HG02981 (cell line): ENCODE data around the gene IMPA2.
A peak's percentile ranks its signal among the peaks of the same experiment; 100 is the strongest.

ENCODE experiments used
- ATAC-seq: cut with Tn5 transposase; IDR thresholded peaks from one replicate; pipeline ENCODE4 v1.9.1; 2021; ENCODE audit warnings: mild to moderate bottlenecking, moderate library complexity; ENCODE audit not compliant: unreplicated experiment

IMPA2 gene

DNA sequence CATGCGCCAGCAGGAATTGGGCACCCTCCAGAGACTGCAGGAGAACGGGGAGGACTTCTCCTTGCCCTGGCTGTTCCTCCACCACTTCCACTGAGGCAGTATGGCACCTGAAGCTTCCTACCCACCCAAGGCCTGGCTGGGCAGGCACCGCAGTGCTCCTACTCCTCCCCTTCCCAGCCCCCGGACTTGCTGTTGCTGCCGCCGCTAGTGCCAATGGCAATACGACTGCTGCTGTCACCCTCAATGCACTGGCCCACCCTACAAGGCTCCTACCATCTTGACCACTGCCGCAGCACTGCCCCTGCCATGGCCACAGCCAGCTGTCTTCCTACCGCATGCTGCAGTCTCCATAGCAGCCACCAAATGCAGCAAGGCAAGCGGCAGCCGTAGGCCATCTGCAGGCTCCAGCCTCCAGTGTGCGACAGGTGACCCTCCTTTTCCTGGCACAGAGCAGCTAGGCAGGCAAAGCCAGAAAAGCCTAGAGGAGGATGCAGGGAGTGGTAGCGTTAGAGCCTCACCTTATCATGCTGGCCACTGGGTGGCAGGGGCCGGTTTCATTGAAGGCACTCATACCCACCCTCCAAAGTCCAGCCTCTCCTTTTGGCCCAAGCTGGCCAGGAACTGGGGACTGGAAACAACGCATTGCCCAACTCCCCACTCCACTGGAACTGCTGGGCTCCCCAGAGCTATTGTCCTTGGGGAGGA lies 64.9 kb downstream of the IMPA2 start:
- ATAC-seq: no peak

DNA sequence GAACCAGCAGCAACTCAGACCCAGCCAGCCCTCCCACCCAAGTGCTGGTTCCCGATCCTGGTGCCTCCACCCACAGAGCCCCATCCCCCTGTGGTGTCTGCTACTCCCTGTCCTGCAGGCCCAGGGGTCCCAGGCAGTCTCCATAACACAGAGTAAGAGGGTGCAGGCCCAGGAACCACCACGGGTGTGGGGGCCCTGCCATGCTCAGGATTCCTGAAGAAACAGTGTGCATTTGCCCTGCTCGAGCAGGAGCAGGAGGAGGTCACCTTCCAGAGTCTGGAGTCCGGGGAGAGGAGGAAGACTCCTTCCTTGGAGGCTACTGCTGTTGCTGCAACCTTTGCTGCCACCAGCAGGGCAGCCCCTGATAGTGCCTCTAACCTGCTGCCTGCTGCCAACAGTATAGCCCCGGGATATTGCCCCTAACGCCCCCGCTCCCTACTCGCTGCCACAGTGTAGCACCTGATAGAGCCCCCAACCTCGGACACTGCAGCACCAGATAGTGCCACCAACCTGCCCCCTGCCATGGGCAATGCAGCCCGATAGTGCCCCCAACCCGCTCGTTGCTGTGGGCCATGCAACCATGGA lies 65.5 kb downstream of the IMPA2 start:
- ATAC-seq: no peak

DNA sequence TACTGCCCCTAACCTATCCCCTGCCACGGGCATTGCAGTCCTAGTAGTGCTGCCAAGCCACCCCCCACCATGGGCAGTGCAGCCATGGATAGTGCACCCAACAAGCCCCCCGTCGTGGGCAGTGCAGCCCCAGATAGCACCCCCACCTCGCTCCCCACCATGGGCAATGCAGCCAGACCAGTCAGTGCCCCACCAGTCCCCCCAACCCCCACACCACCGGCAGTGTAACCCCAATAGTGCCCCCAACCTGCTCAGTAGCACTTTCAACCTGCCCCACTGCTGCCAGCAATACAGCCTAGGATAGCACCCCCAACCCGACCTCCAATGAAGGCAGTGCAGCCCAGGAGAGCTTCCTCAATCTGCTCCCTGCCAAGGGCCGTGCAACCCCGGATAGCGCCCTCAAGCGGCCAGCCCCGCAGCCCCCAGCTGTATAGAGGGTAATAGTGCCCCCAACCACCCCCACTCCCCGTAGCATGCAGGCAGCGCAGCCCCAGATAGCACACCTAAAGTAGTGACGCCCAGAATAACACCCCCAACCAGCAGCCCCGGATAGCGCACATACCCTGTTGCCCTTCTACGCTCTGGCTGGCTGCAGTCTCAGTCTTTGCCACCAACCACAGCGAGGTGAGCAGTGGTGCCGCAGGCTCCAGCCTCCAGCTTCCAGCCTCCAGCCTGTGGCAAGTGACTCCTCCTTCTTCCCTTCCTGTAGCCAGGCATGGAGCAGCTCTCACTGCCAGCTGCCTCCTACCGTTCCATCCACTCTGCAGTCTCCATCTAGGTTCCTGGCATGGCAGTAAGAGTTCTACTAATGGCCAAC lies 66.9 kb downstream of the IMPA2 start:
- no peak for ATAC-seq

DNA sequence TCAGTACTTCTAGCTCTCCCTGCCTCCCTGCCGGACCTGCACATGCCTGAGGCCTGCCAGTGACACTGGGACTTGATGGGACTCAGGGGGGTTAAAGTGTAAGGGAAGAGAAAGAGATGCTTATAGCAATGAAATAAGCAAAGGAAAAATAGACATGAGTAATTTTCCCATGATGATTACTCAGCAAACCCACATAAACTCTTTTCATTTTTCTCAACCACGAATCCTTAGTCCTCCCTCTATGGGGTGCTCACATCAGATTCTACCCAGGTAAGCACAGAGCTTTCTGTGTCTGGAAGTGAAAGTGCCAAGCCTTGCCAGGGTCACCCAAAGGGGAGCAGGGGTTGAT lies 67.5 kb downstream of the IMPA2 start:
- no peak for ATAC-seq

DNA sequence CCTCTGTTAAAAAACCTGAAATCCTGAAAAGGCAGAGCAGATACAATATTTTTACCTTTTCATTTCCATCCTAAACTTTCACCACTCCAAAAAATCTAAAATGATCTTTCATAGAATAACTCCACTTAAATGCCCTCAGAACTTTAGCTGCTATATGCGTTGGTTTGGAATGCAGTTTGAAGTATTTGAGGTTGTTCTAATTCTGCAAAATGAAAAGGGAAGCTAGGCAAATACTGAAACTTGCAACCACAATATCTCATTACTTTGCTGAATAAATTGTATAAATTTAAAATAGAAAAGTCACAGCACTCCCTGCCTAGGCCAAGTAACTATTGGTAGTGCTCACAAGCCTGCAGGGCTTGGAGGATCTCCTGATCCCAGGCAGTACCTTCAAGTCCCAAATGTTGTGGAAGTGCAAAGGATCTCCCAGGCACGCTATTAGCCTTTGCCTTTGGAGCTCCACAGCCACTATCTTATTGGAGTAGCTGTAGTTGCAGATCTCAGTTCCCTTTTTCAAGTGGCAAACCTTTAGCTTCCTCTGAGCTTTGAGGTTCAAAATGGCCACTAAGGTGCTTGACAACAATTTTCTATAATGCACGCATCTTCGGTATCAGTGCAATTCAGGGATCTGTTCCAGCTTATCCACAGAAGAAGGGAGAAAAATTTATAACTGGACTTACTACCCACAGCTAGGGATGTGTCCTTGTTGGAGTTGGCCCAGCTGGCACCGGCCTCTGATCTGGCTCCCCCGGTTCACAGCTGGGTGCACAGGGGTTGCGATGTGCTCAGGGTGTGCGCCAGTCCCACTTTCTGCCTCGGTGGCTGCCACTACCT lies 68.9 kb downstream of the IMPA2 start:
- peak; percentile 86 for ATAC-seq

DNA sequence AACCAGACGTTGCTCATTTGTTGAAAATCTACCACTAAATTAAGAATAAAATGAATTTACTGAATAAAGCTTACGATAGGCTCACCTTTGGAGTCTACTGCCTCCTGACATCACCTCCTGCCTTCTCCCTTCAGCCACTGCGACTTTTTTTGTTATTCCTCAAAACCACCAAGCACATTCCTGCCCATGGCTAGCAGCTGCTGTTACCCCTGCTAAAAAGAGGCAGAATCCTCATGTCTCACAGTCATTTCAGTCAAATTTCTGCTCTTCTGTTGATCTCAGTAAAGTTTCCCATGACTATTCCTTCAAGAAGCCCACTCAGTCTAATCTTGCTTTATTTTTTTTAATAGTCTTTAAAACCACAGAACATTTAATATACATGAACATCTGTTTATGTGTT lies 71.6 kb downstream of the IMPA2 start:
- no peak for ATAC-seq

DNA sequence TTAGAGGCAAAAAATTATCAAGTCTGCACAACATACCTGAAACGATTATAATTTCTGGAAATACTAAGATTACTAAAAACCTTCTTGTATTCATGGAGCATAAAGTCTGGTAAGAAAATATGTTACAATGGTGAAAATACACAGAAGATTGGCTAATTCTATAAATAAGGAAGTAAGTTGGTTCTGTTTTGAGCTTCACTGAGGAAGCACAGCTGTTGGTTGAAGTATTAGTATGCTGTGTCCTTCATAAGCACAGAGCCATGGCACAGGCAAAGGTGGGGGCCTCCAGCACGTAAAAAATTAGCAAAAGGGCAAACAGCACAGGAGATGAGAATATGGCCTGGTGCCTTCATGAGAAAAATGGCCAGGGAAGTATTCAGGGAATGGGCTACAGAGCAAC lies 72.0 kb downstream of the IMPA2 start:
- no peak for ATAC-seq

DNA sequence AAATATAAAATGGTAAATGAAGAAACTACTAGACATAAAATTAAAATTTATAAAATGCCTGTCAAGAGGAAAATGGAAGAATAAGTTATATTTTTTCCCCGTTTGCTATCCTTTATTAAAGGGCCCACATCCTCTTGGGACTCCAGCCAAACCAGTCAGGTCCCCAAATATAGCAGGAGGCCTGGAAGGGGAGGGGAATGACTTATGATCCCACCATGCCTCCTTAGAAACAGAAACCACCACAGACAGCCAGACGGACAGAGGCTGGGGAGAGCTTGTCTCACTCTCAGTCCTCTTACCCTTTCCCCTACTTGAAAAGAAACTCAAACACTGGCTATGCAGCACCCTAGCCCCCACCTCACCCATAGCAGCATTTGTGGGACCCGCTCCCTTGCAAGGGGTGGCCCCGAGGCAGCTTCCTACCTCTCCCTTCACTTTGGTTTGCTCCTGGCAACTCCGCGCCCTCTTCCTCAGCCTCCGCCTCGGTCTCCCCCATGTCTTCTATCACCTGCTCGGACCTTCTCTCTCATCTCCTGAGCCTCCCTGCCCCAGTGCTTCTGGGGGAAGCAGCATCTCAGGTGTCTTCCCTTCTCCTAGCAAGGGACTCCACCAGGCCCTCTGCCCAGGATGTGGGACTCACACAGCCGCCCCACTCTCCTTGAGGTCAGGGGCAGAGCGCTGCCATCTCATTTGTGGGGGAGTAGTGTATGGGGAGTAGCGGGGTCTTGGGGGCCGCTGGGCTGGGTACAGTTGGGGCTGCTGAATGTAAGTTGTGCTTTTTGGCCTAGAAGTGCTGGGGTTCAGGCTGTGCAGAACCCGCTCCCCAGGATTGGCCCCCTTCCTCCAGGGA lies 75.0 kb downstream of the IMPA2 start:
- no peak for ATAC-seq

DNA sequence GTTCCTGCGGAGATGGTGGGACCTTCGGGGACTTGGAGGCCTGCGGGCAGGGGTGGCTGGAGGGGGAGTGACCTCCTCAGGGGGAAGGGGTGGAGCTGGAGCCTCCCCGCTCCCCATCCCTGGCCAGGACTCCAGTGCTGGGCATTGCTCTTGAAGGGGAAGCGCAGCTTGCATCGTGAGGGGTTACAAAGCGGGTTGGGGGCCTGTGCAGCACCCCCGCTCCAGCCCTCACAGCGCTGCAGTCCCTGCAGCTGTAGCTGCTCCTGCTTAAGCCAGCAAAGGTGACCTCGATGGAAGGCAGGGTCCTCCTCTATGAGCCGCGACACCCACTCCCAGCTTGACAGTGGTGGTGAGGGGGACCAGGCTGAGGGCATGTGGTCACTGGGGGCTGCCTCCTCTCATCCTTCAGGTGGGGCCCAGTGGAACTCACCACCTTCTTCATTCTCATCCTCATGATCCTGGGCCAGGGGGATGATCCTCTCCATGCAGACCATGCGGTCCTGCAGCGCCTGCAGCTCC lies 75.6 kb downstream of the IMPA2 start:
- no peak for ATAC-seq

DNA sequence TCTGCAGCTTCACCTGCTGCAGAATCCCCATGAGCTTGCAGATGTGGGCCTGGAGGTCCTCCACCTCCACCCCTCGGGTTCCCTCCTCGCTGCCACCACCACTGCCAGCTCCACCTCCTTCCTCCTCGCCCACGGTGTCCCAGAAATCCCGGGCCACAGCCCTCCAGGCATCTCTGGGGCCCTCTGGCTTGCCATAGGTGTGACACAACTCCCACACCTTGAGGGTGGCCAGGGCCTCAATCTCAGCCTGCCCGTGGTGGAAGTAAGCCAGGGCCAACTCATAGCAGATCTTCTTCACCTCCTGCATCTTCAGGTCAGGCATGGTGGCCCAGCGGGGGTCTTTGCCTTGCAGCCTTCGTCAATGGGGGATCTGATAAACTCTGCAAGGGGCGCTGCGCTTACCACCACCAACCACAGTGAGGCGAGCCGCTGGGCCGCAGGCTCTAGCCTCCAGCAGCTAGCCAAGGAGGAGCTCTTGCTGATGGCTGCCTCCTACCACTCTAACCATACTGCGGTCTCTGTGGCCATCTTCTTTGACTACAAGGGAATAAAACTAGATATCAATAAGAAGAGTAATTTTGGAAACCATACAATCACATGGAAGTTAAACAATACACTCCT lies 76.2 kb downstream of the IMPA2 start:
- ATAC-seq: no peak

DNA sequence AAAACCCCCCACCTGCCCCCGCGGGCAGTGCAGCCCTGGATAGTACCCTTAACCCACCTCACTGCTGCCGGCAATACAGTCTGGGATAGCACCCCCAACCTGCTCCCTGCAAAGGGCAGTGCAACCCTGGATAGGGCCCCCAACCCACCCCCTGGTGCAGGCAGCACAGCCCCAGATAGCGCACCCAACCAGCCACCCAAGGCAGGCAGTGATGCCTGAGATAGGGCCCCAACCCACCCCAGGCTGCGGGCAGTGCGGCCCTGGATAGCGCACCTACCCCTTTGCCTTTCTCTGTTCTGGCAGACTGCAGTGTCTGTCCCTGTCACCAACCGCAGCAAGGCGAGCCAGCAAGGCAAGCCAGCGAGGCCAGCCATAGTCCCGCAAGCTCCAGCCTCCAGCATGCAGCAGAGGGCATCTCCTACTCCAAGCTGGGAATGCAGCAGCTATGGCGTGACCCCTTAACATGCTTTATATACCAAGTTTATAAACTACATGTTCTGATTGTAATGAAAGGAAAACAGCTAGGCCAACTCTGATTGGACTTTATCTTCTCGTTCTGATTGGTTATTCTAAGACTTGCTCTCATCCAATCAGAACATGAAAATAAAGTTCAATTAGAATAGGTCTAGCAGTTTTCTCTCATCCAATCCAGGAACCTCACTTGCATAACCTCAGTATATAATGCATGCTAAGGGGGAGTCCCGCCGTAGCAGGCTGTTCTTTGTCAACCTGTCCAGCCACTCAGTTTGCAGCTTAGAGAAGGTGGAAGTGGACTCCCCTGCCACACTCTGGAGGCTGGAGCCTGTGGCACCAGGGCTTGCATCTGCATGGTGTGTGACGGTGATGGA lies 78.3 kb downstream of the IMPA2 start:
- ATAC-seq: no peak

DNA sequence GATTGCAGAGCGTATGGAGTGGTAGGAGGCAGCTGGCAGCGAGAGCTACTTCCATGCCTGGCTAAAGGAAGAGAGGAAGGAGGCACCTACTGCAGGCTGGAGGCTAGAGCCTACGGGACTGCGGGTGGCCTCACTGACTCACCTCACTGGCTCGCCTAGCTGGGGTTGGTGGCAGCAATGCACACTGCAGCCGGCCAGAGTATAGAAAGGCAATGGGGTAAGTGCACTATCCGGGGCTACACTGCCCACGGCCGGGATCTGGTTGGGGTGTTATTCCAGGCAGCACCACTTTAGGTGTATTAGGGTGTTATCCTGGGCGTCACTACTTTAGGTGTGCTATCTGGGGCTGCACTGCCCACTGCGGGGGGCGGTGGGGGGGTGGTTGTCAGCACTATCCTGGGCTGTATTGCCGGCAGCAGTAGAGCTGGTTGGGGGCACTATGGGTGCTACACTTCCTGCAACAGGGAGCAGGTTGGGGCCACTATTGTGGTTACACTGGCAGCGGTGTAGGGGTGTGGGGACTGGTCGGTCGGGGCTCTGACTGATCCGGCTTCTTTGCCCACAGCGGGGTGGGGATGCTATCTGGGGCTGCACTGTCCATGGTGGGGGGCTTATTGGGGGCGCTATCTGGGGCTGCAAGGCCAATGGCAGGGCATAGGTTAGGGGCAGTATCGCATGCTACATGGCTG lies 79.0 kb downstream of the IMPA2 start:
- ATAC-seq: no peak

DNA sequence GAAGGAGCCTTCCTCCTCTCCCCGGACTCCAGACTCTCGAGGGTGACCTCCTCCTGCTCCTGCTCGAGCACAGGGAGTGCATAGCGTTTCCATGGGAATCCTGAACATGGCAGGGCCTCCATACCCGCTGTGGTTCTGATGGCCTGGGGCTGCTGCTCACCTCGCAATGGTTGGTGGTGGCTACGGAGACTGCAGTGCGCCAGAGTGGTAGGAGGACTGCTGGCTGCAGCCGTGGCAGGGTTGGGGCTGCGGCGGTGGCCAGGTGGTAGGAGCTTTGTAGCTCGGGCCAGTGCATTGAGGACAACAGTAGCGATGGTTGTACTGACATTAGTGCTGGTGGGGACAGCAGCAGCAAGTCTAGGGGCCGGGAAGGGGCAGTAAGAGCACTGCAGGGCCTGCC lies 80.4 kb downstream of the IMPA2 start:
- no peak for ATAC-seq

DNA sequence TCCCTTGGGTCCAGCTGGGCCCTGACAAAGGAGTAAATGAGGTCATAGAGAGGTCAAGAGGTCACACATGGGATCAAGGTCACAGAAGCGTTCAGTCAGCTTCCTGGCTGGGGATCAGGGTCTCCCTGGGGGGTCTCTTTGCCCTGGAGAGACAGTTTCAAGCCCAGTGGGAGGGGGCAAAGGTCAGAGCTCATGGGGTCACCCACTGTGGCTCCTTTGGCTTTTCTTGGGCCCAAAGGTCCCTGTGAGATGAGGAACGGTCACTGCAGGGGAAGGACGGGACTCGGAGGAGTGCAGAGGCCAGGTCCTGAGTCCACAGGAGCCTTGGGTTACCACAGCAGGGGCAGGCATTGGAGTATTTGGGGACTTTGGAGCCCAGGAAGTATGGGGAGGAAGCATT lies 81.7 kb downstream of the IMPA2 start:
- no peak for ATAC-seq

DNA sequence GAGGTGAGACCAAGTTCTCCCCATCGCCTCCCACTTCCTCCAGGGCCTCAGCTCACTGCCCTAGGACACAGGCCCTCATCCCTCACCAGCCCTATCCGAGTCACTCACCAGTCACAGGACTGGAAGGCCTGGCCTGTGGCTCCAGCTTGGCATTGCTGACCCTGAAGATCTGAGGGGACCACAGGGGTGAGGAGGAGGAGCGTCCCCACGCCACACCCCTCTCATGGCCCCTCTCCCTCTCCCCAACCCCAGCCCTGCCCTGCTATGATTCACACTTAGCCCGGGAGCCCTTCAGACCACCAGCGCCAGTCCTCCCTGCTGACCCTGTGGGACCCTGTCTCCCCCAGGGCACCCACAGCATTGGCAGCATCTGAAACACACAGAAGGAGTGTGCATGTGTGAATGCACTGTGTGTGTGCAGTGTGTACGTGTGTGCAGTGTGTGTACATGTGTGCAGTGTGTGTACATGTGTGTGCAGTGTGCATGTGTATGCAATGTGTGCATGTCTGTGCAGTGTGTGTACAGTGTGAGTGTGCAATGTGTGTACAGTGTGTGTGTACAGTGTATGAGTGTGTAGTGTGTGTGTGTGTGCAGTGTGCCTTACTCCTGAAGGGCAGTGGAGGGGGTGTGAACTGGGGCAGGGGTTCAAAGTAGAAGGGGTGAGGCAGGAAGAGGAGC lies 82.9 kb downstream of the IMPA2 start:
- ATAC-seq: no peak

DNA sequence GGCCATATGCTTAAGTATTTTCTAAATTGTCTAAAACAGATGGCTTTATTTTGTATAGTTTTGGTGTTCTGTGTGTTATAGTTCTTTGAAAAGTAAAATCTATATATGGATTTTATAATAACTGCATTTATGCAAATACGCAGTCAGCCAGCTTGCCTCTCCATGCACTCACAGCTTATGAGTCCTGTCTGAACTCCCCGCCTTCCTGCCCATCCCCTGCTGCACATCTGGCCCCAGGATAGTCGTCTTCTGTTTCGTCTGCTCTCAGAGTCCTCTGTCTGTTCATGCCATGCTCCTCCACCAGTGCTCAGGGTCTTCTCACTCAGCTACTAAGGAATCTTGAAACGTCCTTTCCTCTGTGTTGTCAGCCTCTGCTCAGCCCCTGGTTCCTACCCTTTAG lies 84.1 kb downstream of the IMPA2 start:
- no peak for ATAC-seq

DNA sequence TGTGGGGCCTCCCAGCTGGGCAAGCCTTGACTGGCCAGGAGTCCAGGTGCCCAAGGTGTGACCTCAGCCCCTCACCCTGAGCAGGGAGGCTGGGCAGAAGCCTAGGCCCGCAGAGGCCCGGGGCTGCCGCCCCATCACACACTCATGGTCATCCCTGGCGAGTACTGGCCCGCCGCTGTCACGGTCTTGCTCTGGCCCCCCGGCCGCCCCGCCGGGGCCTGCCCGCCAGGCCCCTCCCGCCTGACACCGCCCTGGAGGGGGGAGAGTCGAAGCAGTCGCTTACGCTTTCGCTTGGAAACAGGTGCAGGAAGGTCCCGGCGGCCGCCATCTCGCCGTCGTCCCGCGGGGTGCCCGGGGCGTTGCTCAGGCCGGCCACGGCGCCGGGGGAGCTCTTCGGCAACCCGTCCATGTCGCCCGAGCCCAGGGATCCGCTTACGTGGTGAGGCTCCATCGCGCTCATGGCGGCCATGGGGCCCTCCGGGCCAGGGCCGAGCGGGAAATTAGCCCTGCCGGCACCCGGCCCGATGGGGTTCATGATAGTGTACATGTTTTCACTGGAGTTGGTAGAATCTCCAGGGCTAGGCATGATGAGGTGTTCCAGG lies 85.7 kb downstream of the IMPA2 start:
- no peak for ATAC-seq
